ENCODE data around the gene FGF19. TPM values are rescaled to one million over a fixed set of nuclear protein-coding genes. Genes with fewer than 3 reads are reported as not detected.
"Not testable (repeated sequence)": the region's sequence is repeated elsewhere in the genome, so short reads cannot be mapped to it uniquely, and the experiment has no call there.

Gene FGF19
- total RNA-seq, 1 experiment from 2014 or later = not detected

DNA sequence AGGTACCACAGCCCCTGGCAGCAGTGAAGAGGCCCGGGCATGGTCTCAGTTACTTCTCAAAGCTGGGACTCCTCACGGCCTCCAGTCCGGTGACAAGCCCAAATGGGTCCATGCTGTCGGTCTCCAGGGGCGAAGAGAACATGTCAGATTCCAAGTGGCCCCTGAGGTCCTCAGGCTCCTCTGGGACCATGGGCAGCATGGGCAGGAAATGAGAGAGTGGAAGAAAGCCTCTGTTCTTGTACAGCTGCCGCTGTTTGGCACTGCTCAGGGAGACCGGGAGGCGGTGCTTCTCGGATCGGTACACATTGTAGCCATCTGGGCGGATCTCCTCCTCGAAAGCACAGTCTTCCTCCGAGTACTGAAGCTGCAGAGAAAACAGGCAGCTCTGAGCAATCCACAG, 4.6 kb downstream of the FGF19 start:
- DNase-seq (ENCODE audit: low spot score) = peak; percentile 37
- in situ Hi-C loops (cut with HindIII; ENCODE audit: low sequenced_read_pairs) = no loop called here

DNA sequence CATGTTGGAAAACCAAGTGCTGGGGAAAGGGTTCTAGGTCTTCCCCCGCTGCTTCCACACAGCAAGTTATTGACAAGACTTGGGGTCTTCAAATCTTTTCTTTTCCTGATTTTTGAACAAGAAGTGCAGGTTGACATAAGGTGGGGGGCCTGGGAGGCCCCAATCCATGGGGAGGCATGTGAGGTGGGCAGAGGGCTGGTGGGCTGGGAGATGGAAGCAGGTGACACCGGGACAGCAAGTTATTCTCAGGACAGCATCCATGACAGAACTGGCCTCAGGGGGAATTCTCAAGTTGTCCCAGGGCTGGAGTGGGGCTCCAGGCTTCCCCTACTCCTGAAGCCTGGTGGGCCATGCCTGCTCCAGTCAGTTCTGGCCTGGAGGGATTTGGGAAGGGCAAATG, 5.5 kb downstream of the FGF19 start:
- DNase-seq (ENCODE audit: low spot score) = no peak
- in situ Hi-C loops (cut with HindIII; ENCODE audit: low sequenced_read_pairs) = no loop called here

DNA sequence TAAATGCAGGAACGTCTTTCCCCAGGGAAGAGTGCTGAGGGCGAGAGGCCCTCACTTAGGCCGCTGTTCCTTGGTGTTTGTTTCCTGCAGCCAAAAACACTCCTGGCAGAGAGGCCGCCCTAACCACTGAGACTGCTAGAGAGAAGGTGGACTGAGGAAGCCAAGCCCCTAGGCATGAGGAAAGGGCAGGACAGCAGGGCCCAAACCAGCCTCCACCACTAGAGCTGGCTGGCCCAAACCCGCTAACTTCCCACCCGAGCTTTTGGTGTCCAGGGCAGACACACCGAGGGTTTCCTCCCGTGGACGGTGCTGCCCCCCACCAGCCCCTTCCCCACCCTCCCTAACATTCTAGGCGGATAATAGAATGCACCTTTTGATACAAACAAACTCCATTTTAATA, 6.0 kb downstream of the FGF19 start:
- no peak for DNase-seq (ENCODE audit: low spot score)
- in situ Hi-C loops (cut with HindIII; ENCODE audit: low sequenced_read_pairs) = no loop called here

DNA sequence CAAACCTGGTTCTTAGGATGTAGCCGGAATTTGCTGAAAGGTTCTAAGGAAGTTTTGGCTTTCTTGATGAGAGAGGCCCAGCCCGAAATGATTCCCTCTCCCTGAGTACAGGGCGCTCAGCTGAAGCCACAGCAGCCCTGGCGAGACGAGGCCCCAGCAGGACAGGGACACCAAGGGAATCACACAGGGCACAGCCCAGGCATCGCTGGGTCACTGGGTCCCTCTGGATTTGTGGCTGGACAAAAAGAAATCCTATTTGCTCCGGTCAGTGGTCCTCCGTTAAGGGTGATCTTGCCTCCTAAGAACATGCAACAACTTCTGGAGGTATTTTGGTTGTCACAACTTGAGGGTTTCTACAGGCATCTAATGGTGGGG, 6.4 kb downstream of the FGF19 start:
- in situ Hi-C loops (cut with HindIII; ENCODE audit: low sequenced_read_pairs) = no loop called here
- no peak for DNase-seq (ENCODE audit: low spot score)

DNA sequence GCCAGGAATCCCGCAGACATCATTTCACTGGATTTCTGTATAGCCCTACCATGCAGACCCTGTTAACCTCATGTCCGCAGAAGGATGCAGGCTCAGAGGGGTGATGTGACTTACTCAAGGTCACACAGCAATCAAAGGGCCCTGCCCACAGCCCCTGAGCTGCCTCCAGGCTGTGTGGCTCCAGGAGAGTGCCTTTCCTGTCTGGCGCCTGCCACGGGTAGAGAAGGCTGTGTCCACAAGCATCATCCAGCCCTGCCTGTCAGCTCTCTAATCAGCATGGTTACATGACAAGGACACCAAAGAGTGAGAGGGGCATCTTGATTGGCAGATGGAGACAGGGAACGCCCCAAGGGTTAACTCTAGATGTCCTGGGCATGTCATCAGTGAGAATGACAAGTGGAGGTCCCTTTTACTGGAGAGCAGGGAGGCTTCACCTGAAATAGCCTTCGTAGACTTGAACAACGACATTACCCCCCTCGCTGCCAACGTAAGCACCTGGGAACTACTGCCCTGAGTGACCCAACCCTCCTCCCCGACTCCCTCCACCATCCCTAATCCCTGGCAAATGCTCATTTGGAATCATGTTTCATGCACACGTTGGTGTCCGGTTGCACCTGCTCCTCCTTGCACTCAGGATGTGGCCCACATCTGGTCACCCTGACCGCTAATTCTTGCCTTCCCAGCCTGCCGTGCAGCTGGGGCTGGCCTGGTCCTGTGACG, 6.9 kb downstream of the FGF19 start:
- in situ Hi-C loops (cut with HindIII; ENCODE audit: low sequenced_read_pairs) = no loop called here
- no peak for DNase-seq (ENCODE audit: low spot score)

DNA sequence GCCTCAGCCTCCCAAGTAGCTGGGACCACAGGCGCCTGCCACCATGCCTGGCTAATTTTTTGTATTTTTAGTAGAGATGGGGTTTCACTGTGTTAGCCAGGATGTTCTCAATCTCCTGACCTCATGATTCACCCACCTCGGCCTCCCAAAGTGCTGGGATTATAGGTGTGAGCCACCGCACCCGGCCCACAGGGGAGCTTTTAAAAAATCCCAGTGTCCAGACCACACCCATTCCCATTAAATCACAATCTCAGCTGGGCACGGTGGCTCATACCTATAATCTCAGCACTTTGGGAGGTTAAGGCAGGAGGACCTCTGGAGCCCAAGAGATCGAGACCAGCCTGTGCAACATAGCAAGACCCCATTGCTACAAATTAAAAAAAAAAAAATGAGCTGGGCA, 7.8 kb downstream of the FGF19 start:
- in situ Hi-C loops (cut with HindIII; ENCODE audit: low sequenced_read_pairs); DNase-seq (ENCODE audit: low spot score): not testable (repeated sequence)

DNA sequence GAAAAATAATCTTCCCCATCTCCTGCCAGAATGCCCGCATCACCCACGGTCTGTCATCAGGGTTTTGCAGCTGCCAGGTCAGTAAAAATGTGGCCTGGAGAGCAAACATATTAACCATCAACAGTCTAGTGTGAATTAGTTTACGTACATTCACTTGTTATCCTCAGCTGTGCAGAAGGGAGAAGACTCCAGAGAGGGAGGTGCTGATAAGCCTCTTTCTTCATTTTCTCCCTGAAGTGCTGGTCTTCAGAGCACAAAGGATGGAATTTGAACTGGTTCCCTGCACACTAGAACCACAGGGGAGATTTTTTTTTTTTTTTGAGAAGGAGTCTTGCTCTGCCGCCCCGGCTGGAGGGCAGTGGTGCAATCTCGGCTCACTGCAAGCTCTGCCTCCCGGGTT, 8.2 kb downstream of the FGF19 start:
- in situ Hi-C loops (cut with HindIII; ENCODE audit: low sequenced_read_pairs) = no loop called here
- DNase-seq (ENCODE audit: low spot score) = no peak

DNA sequence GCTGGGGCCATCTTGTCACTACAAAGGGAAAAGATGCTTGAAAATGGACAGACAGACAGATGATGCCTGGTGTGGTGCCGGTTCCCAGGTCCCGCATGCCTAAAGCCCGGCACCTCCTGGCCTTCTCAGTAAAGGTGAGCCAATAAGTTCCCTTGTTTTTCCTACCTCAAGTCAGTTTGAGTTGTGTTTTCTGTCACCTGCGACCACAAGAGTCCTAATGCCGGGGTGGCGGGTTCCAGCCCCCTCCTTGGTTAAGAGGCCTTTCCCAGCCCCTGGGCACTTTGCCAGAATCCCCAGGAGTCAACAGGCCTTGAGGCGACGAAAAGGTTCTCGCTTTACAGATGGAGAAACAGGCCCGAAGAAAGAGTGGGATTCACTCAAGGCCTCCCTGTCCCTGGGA, 9.0 kb downstream of the FGF19 start:
- in situ Hi-C loops (cut with HindIII; ENCODE audit: low sequenced_read_pairs) = no loop called here
- no peak for DNase-seq (ENCODE audit: low spot score)

DNA sequence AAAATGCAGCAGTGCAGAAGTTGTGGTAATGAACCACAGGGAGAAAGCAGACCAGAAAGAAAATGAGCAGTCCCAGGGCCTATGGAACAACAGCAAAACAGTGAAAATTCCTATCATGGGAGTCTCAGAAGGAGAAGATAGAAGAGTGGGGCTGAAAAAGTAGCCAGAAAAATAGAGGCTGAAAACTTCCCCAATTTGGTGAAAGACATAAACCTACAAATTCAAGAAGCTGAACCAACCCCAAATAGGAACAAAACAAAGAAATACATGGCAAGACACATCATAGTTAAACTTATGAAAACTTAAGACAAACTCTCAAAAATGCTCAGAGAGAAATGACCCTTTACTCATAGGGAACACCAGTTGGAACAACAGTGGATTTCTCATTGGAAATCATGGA, 11.4 kb downstream of the FGF19 start:
- no peak for DNase-seq (ENCODE audit: low spot score)
- in situ Hi-C loops (cut with HindIII; ENCODE audit: low sequenced_read_pairs) = no loop called here

DNA sequence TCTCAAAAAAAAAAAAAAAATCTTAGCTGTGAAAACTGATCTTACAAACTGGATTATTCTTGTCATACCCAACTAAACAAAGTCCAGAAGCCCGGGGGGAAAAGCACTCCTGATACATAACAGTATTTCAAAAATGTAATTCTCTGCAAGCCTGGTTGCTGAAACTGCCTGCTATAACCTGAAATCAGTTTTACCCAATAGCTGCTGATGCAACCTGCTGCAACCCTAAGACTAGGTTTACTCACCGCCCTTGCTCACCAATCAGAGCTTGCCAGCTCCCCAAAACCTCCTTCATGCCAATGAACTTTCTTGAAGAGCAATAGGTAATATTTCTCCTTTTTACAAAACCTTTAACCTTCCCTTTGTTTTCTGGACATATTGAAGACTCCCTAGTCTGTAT, 12.4 kb downstream of the FGF19 start:
- no peak for DNase-seq (ENCODE audit: low spot score)
- in situ Hi-C loops (cut with HindIII; ENCODE audit: low sequenced_read_pairs) = no loop called here

DNA sequence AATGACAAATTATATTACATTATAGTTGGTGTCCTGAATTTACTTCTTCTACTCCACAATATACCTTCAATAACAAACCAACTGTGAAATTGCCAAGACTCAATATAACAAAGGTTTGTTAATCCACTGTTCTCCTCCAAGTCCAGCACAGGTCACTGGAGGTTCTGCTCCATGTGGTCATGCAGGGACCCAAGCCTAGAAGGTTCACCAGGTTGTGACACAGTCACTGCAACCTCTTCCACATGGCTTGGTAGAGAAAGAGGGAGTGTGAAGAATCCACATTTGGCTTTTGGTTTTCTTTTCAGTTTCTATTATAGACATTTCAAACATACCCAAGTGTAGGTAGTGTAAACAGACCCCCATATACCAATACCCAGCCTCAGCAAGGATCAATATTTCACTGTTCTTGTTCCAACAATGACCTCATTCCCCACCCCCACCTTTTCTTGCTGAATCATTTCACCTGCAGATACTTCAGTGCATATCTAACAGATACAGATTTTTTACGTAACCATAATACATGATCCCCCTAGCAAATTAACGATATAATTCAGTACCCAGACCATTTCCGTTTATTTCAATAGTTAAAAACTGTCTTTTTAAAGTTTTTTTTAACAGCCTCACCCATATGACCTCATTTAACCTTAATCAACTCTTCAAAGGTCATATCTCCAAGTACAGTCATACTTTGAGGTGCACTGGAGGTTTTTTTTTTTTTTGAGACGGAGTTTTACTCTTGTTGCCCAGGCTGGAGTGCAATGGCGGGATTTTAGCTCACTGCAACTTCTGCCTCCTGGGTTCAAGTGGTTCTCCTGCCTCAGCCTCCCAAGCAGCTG, 14.1 kb downstream of the FGF19 start:
- in situ Hi-C loops (cut with HindIII; ENCODE audit: low sequenced_read_pairs) = no loop called here
- DNase-seq (ENCODE audit: low spot score) = no peak

DNA sequence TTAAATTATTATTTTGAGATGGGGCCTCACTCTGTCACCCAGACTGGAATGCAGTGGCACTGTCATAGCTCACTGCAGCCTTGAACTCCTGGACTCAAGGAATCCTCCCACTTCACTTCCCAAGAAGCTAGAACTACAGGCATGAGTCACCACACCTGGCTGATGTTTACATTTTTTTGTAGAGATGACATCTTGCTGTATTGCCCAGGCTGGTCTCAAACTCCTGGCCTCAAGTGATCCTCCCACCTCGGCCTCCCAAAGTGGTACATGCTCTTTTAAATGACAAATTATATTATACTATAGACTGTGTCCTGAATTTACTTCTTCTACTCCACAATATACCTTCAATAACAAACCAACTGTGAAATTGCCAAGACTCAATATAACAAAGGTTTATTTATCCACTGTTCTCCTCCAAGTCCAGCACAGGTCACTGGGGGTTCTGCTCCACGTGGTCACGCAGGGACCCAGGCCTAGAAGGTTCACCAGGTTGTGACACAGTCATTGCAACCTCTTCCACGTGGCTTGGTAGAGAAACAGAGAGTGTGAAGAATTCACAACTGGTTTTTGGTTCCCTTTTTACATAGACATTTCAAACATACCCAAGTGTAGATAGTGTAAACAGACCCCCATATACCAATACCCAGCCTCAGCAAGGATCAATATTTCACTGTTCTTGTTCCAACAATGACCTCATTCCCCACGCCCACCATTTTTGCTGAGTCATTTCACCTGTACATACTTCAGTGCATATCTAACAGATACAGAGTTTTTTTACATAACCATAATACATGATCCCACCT, 15.7 kb downstream of the FGF19 start:
- in situ Hi-C loops (cut with HindIII; ENCODE audit: low sequenced_read_pairs); DNase-seq (ENCODE audit: low spot score): not testable (repeated sequence)

DNA sequence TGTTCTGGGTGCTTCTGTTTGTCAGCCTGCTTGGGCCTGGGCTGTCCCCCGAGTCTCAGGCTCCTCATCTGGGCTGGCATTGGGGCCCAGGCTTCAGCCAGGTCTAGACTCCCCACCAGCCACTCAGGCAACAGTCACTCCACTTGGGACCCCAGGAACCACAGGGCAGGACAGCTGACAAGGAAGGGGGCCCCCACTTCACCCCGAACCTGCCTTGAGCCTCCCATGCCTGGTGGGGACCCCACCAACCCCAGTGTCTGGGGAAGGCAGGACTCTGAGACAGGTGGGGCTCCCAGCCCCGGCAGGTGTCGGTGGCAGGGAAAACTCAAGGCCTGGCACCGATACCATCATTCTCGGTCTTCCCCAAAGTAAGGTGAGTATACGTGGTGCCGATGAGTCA, 17.0 kb downstream of the FGF19 start:
- no peak for DNase-seq (ENCODE audit: low spot score)
- in situ Hi-C loops (cut with HindIII; ENCODE audit: low sequenced_read_pairs) = no loop called here

DNA sequence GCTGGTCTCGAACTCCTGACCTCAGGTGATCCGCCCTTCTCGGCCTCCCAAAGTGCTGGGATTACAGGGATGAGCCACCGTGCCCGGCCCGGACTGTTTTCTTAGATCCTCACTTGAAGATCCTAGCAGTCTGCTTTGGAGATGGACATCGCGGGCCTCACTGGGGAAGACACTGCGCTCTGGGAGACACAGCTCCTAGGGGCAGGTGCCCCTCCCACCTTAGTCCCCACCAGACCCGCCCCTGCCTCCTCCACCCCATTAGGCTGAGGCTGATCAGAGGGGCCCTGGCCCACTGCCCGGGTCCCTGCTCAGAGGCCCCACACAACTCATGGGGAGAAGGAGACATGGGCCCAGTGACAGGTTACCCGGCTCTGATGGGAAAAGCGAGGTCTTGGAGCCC, 17.4 kb downstream of the FGF19 start:
- no peak for DNase-seq (ENCODE audit: low spot score)
- in situ Hi-C loops (cut with HindIII; ENCODE audit: low sequenced_read_pairs) = no loop called here

DNA sequence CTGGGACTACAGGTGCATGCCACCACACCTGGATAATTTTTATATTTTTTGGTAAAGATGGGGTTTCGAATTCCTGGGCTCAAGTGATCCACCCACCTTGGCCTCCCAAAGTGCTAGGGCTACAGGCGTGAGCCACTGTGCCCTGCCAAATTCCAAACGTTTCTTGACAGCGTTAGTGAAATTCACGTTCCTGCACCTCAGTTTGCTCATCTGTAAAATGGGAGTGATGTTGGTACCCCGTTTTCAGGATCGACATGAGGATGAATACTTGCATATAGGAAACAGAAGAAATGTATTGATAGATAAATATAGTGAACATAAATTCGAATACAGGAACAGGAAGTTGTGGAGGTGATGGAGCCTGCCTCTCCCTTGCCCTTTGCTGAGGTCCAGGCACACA, 18.5 kb downstream of the FGF19 start:
- no peak for DNase-seq (ENCODE audit: low spot score)
- in situ Hi-C loops (cut with HindIII; ENCODE audit: low sequenced_read_pairs) = no loop called here

DNA sequence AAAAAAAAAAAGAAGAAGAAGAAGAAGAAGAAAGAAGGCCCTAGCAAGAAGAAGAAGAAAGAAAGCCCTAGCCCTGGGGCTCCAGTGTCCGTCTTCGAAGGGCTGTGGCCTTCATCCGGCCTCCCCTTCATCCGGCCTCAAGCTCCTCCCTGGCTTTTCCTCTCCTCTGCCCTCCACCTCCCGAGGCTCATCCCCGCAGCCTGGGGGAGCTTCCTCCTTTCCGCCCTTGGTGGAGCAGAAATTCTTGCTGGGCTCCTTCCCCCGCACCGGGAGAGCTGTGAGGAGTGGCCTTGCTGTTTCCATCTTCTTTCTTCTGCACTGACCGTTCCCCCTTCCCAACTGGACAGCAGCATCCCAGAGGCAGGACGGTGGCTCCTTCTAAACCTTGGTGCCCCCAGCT, 19.2 kb downstream of the FGF19 start:
- DNase-seq (ENCODE audit: low spot score) = no peak
- in situ Hi-C loops (cut with HindIII; ENCODE audit: low sequenced_read_pairs) = no loop called here

DNA sequence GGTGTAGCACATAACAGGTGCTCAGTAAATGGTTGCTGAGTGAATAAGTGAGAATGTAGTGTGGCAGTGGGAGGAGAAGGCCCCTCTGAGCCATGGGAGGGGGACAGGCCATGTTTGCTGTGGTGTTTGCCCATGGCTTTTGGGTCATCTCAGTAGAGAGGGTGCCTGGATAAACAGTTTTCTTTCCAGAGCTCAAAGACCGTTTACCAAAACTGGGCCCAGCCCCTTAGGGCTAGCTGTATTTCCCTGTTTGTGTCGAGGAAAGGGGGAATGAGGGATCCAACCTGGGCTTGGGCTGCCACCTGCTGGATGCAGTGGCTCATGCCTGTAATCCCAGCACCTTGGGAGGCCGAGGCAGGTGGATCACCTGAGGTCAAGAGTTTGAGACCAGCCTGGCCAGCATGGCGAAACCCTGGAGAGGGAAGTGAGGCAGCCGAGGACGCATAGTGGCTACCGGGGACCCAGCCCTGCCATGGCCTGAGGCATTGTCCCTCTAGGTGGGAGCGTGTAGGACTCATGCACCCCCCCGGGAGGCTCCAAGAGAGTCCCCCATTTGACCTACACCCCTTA, 20.0 kb downstream of the FGF19 start:
- no peak for DNase-seq (ENCODE audit: low spot score)
- in situ Hi-C loops (cut with HindIII; ENCODE audit: low sequenced_read_pairs) = no loop called here

DNA sequence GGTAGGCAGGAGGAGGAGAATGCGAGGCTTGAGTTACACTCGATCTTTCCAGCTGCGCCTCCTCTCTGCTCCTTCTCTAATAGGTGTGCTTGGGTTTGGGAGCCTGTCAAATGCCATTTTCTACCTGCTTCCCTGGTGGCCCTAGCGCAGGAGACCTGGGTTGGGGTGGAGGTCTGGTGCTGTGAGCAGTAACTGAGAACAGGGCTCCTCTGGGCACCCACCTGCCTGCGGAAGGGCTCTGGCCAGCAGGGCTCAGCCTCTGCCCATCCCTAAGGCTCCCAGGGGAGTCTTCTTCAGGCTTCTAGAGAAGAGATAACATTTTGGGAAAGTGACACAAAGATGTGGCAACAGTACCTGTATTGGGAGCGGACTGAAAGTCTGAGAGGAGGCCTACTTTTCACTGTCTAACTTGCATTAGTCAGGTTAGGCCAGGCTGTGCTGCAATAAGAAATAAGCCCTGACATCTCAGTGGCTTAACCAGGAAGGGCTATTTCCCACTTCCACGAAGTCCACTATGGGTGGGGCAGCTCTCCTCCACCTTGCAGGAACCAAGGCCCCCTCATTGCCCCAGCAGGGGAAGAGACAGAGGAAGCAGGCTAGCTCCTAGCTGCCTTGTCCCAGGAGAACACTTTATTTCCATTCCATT, 21.0 kb downstream of the FGF19 start:
- in situ Hi-C loops (cut with HindIII; ENCODE audit: low sequenced_read_pairs) = no loop called here
- DNase-seq (ENCODE audit: low spot score) = no peak

DNA sequence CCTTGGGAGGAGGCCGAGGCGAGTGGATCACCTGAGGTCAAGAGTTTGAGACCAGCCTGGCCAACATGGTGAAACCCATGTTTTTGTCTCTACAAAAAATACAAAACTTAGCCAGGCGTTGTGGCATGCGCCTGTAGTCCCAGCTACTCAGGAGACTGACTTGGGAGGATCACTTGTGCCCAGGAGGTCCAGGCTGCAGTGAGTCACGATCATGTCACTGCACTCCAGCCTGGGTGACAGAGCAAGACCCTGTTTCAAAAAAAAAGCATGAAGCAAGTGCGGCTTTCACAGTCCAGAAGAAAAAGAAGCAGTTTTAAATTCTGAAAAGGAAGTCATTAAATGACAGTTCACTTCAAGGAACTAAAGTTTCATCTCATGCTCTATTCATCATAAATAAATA, 21.6 kb downstream of the FGF19 start:
- no peak for DNase-seq (ENCODE audit: low spot score)
- in situ Hi-C loops (cut with HindIII; ENCODE audit: low sequenced_read_pairs) = no loop called here

Data from G401 (cell line).